Lower lobe of right lung (tissue), 2 donors: ENCODE results near the gene TAF1. TPM values are rescaled to one million over a fixed set of nuclear protein-coding genes. Genes with fewer than 3 reads are reported as not detected.
"Not testable (repeated sequence)": the region's sequence is repeated elsewhere in the genome, so short reads cannot be mapped to it uniquely, and the experiment has no call there.

Experiments
- ATAC-seq, 2 donors: fragments of 200-7000 bp; cut with Tn5 transposase; one replicate each; pipeline ENCODE4 v1.9.1; 2020 to 2022; ENCODE audit warnings: mild to moderate bottlenecking in 2 of 2, moderate library complexity in 2 of 2
- DNase-seq: peaks from one replicate; pipeline ENCODE4 v3.0.0-alpha.2; 2020
- H3K27ac ChIP-seq: fragments of 200-600 bp; one replicate; pipeline ENCODE4 v1.8.0; 2022
- H3K27me3 ChIP-seq: fragments of 200-600 bp; one replicate; pipeline ENCODE4 v1.8.0; 2022; ENCODE audit warnings: low read depth
- H3K36me3 ChIP-seq: fragments of 200-600 bp; one replicate; pipeline ENCODE4 v1.8.0; 2022; ENCODE audit warnings: mild to moderate bottlenecking
- H3K4me1 ChIP-seq: fragments of 200-600 bp; one replicate; pipeline ENCODE4 v1.8.0; 2022
- H3K4me3 ChIP-seq: fragments of 200-600 bp; one replicate; pipeline ENCODE4 v1.8.0; 2022; ENCODE audit warnings: mild to moderate bottlenecking
- H3K9me3 ChIP-seq: fragments of 200-600 bp; one replicate; pipeline ENCODE4 v1.8.0; 2022
- intact Hi-C: fragments of 100-400 bp; cut with DNase I; formaldehyde crosslinking; loops from one replicate; pipeline ENCODE4 v1.11.0; 2022
- long read RNA-seq: library from polyadenylated mRNA; unstranded; transcript quantifications from one replicate; pipeline ENCODE4 v2.0.0, GENCODE V29; 2021
- total RNA-seq: library from RNA; stranded (reverse); fragmentation: NEBNext Ultra II Directional; extraction: Animal tissue kit (Norgen Biotek cat#: 25700); gene quantifications from one replicate; pipeline ENCODE4 v1.2.1, GENCODE V29; 2021
- TF ChIP-seq, protein P1 (sequence below): fragments of 200-600 bp; IDR thresholded peaks from one replicate; pipeline ENCODE4 v1.8.0; 2022; ENCODE audit warnings: antibody characterized with exemption, mild to moderate bottlenecking
- donor health status: DM: no; HTN: yes; CAD: no; lungs with severe emphysema.

TAF1 gene, protein sequence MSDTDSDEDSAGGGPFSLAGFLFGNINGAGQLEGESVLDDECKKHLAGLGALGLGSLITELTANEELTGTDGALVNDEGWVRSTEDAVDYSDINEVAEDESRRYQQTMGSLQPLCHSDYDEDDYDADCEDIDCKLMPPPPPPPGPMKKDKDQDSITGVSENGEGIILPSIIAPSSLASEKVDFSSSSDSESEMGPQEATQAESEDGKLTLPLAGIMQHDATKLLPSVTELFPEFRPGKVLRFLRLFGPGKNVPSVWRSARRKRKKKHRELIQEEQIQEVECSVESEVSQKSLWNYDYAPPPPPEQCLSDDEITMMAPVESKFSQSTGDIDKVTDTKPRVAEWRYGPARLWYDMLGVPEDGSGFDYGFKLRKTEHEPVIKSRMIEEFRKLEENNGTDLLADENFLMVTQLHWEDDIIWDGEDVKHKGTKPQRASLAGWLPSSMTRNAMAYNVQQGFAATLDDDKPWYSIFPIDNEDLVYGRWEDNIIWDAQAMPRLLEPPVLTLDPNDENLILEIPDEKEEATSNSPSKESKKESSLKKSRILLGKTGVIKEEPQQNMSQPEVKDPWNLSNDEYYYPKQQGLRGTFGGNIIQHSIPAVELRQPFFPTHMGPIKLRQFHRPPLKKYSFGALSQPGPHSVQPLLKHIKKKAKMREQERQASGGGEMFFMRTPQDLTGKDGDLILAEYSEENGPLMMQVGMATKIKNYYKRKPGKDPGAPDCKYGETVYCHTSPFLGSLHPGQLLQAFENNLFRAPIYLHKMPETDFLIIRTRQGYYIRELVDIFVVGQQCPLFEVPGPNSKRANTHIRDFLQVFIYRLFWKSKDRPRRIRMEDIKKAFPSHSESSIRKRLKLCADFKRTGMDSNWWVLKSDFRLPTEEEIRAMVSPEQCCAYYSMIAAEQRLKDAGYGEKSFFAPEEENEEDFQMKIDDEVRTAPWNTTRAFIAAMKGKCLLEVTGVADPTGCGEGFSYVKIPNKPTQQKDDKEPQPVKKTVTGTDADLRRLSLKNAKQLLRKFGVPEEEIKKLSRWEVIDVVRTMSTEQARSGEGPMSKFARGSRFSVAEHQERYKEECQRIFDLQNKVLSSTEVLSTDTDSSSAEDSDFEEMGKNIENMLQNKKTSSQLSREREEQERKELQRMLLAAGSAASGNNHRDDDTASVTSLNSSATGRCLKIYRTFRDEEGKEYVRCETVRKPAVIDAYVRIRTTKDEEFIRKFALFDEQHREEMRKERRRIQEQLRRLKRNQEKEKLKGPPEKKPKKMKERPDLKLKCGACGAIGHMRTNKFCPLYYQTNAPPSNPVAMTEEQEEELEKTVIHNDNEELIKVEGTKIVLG (N-terminal part only)
- 30.9 TPM for total RNA-seq
- long read RNA-seq, full-length matches to known transcripts, result 2 of 16 reads
- long read RNA-seq, partial matches to known transcripts, result 4 of 16 reads
- long read RNA-seq, other reads (novel, unspliced or antisense), result 10 of 16 reads

DNA sequence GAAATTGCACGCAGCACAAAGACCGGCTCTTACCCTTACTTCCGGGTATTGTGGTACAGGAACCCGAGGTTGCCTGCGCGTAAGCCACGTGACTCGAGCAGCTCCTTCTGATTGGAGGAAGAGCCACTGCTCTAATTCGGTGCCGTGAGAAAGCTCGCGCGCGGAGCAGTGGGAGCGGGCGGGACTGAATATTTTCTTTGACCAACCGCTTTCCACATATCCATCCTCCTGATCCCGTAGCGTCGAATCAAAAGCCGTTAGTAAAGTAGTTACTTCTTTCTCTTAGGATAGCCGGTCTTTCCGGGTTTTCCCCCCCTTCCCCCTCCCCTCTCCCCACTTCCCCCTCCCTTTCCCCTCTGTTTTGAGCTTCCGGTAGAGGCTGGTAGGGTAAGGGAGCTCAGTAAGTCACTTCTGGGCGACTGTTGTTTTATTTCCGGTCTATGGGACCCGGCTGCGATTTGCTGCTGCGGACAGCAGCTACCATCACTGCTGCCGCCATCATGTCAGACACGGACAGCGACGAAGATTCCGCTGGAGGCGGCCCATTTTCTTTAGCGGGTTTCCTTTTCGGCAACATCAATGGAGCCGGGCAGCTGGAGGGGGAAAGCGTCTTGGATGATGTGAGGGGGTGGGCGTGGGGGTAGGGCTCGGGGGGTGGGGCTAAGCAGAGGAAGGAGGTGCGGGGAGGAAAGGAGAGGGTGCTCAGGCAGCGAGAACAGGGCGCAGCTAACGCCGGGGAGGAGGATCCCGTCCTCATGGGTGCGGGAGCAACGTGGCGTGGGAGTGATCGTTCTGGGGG, at the start of gene TAF1:
TAF1 (plus strand) TSS at position 483 of the 799 bp plus-strand sequence; CDS start at position 501, 18 bp downstream.
- peak; percentile 97 for DNase-seq
- intact Hi-C loops, result no loop called here

DNA sequence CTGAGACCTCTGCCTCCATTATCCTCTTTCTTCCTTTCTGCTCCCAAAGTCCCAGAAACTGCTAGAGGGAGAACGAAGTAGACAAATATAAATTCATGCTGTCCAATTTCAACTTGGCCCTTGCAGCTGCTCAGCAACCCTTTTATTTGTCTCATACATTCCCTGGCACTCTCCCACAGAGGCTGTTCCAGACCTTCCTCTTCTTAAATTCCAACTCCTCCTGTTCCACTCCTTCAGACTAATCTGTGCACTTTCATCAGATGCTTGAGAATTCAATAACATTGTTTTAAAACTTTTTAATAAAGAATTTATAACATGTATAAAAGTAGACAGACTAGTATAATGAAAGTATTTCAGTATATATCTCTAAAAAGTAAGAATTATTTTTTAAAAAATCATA, 49.2 kb upstream of the TAF1 start:
- H3K9me3 ChIP-seq, H3K27ac ChIP-seq, H3K4me3 ChIP-seq, H3K36me3 ChIP-seq, intact Hi-C loops, H3K4me1 ChIP-seq, DNase-seq, ATAC-seq, H3K27me3 ChIP-seq: not testable (repeated sequence)

More for the DNA sequence above, at the start of gene TAF1:
- Histone ChIP-seq H3K9me3 (no peaks in the 10 kb centered on the region), H3K27ac (peak within 1 kb of the TSS; percentile 92), H3K4me3 (peak within 1 kb of the TSS; percentile 69), H3K27me3 (no peaks in the 10 kb centered on the region), H3K4me1 (peaks cover 13% of the 10 kb centered on the region), H3K36me3 (peaks cover 15% of the 10 kb centered on the region)
- TF ChIP-seq, protein P1, sequence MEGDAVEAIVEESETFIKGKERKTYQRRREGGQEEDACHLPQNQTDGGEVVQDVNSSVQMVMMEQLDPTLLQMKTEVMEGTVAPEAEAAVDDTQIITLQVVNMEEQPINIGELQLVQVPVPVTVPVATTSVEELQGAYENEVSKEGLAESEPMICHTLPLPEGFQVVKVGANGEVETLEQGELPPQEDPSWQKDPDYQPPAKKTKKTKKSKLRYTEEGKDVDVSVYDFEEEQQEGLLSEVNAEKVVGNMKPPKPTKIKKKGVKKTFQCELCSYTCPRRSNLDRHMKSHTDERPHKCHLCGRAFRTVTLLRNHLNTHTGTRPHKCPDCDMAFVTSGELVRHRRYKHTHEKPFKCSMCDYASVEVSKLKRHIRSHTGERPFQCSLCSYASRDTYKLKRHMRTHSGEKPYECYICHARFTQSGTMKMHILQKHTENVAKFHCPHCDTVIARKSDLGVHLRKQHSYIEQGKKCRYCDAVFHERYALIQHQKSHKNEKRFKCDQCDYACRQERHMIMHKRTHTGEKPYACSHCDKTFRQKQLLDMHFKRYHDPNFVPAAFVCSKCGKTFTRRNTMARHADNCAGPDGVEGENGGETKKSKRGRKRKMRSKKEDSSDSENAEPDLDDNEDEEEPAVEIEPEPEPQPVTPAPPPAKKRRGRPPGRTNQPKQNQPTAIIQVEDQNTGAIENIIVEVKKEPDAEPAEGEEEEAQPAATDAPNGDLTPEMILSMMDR, result no peak
- ATAC-seq, result peak; percentile 96 to 98

DNA sequence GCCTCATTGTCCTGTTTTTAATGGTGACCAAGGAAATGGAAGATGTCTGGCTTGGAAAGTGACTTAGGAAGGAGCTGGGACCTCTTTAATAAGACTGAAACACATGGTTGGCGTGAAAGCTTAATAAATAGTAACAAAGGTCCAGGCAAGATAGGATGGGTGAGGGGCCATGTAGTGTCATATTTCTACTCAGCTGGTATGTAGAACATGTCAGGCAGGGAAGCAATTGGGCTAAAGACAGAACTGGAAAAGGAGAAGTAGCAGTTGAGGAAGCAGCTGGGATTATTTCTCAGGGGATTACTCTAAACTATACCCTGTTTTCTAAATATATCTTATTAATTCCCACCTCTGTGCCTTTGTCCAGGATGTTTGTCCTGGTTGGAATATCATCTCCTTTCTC, 46.0 kb upstream of the TAF1 start:
- no peaks in the 10 kb centered on the region for H3K4me1 ChIP-seq
- H3K27ac ChIP-seq, result no peak overlapping the region
- intact Hi-C loops, result no loop called here
- DNase-seq (no peak), ATAC-seq (no peak)
- H3K27me3 ChIP-seq, result no peaks in the 10 kb centered on the region
- H3K36me3 ChIP-seq, result no peaks in the 10 kb centered on the region
- TF ChIP-seq, protein P1, result no peak
- no peak overlapping the region for H3K4me3 ChIP-seq
- no peaks in the 10 kb centered on the region for H3K9me3 ChIP-seq

DNA sequence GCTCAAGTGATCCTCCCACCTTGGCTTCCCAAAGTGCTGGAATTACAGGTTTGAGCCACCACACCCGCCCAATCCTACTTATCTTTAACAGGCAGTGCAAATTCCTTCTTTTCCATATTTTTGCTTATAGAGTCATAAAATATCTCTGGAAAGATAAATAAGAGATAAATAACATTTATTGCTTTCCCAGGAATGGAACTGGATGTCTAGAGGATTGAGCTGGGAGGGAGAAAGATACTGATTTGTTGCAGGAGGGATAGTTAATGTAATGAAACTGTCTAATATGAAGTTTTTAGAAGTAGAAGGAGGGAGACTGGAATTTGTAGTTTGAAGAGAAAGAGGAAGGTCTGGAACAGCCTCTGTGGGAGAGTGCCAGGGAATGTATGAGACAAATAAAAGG, 44.4 kb upstream of the TAF1 start:
- ATAC-seq, result no peak
- intact Hi-C loops, result no loop called here
- no peak for DNase-seq
- Histone ChIP-seq H3K36me3 (no peaks in the 10 kb centered on the region), H3K9me3 (no peaks in the 10 kb centered on the region), H3K4me3 (no peak overlapping the region), H3K27ac (no peak overlapping the region), H3K27me3 (no peaks in the 10 kb centered on the region), H3K4me1 (no peaks in the 10 kb centered on the region)
- TF ChIP-seq, protein P1, result no peak

DNA sequence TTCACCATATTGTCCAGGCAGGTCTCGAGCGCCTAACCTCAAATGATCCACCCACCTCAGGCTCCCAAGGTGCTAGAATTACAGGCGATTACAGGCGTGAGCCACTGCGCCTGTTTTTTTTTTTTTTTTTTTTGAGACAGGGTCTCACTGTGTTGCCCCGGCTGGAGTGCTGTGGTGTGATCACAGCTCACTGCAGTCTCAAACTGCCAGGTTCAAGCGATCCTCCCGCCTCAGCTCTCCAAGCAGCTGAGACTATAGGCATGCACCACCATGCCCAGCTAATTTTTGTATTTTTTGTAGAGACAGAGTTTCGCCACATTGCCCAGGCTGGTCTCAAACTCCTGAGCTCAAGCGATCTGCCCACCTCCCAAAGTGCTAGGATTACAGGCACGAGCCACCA, 41.7 kb upstream of the TAF1 start:
- H3K9me3 ChIP-seq, DNase-seq, H3K27me3 ChIP-seq, H3K4me1 ChIP-seq, H3K27ac ChIP-seq, intact Hi-C loops, ATAC-seq, H3K36me3 ChIP-seq, H3K4me3 ChIP-seq: not testable (repeated sequence)
